Breast epithelium (tissue), 3 donors: ENCODE measurements around the gene ANKIB1.

Source experiments
- POLR2AphosphoS5 ChIP-seq, 3 donors: sonication (generic); formaldehyde crosslinking; IDR thresholded peaks; one replicate each; pipeline ENCODE4 v1.6.1; 2017; ENCODE audit warnings: antibody characterized with exemption in 3 of 3
- TF ChIP-seq, protein P1 (sequence below), 3 donors: fragments of 450-650 bp; IDR thresholded peaks; one replicate each; pipeline ENCODE4 v1.5.1; 2016 to 2017; ENCODE audit warnings: antibody characterized with exemption in 3 of 3, mild to moderate bottlenecking in 3 of 3, moderate library complexity in 3 of 3

DNA sequence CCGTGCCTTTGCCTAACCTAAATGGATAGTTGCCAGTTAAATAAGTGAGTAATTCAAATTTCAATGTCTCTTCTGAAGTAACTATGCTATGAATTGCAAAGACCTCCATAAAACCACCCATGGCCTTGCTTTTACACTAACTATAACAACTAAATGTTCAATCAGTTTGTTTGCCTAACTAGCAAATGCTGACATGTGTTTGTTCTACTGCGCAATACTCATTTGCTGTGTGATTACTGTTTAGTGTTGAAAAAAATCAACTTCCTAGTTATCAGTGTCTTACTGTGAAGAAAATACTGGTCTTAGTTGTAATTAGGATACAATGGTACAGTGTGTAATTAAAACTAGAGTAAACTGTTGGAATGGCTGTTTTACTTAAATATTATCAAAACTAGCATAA, 154.2 kb downstream of the ANKIB1 start:
- TF ChIP-seq, protein P1, sequence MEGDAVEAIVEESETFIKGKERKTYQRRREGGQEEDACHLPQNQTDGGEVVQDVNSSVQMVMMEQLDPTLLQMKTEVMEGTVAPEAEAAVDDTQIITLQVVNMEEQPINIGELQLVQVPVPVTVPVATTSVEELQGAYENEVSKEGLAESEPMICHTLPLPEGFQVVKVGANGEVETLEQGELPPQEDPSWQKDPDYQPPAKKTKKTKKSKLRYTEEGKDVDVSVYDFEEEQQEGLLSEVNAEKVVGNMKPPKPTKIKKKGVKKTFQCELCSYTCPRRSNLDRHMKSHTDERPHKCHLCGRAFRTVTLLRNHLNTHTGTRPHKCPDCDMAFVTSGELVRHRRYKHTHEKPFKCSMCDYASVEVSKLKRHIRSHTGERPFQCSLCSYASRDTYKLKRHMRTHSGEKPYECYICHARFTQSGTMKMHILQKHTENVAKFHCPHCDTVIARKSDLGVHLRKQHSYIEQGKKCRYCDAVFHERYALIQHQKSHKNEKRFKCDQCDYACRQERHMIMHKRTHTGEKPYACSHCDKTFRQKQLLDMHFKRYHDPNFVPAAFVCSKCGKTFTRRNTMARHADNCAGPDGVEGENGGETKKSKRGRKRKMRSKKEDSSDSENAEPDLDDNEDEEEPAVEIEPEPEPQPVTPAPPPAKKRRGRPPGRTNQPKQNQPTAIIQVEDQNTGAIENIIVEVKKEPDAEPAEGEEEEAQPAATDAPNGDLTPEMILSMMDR (IDR thresholded peaks at IDR 0.05): no peak
- TF ChIP-seq POLR2AphosphoS5 (IDR thresholded peaks at IDR 0.05): no peak
